GM10248 (cell line): ENCODE data around the gene UVRAG.

ENCODE experiments used
- CTCF ChIA-PET: fragments of 300-600 bp; sonication (Branson Sonifier 250); formaldehyde crosslinking; extraction: SDS; loops from one replicate; lab custom pipeline; 2021; ENCODE audit warnings: antibody characterized with exemption; lab: Yijun Ruan, JAX
- POLR2A ChIA-PET: fragments of 350-650 bp; sonication (Branson Sonifier 250); formaldehyde crosslinking; extraction: SDS; loops from one replicate; lab custom pipeline; 2020; ENCODE audit warnings: antibody characterized with exemption; lab: Yijun Ruan, JAX
- DNase-seq: peaks from one replicate; pipeline ENCODE4 v3.0.0; 2012; ENCODE audit errors: extremely low spot score
- CTCF ChIP-seq: IDR thresholded peaks from 2 replicates; pipeline ENCODE4 v1.5.1; 2012; ENCODE audit warnings: mild to moderate bottlenecking, low read depth; ENCODE audit errors: extremely low read depth, missing control alignments, control extremely low read depth

The UVRAG gene

DNA sequence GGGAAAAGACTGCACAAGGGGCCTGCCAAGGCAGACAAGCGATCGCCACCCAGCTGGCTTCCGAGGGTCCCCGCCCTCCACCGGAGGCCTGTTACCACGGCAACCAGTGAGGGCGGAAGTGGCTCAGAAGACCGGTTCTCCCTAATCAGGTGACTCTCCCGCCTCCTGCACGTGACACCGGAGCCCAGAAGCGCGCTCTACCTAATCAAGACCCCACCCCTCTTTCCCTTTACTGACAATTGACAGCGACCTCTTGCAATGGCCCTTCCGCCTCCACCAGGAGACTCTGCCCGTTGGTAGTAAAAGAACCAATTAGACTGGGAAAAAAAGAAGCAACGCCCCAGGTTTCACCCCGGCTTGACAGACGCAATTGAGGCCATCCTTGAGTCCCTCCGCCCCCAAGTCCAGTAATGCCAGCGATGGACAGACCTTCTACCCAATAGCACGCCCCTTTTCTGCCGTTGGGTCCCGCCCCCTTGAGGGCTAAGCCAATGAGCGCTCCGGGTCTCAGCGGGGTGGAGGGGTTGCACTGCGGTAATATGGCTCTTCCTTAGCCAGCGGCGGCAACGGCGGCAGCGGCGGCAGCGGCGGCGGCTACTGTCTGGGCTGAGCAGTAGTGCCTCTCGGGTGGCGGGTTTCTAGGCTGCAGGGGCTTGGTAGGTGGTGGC, at the start of gene UVRAG:
UVRAG (plus strand) TSS at position 534 of the 668 bp plus-strand sequence. CDS start 198 bp downstream, outside the sequence.
- POLR2A ChIA-PET: interaction anchor here (0.9 kb wide), 1 partner anchor 9 kb away, joined by 7 read pairs; no protein-coding TSS in a partner anchor
- CTCF ChIA-PET: interaction anchor here (0.9 to 6.6 kb wide), 8 partner anchors 8 to 338 kb away, joined by 3 to 77 read pairs (median 8); no protein-coding TSS in a partner anchor
- peak; percentile 96 for DNase-seq
- TF ChIP-seq CTCF: no peak

DNA sequence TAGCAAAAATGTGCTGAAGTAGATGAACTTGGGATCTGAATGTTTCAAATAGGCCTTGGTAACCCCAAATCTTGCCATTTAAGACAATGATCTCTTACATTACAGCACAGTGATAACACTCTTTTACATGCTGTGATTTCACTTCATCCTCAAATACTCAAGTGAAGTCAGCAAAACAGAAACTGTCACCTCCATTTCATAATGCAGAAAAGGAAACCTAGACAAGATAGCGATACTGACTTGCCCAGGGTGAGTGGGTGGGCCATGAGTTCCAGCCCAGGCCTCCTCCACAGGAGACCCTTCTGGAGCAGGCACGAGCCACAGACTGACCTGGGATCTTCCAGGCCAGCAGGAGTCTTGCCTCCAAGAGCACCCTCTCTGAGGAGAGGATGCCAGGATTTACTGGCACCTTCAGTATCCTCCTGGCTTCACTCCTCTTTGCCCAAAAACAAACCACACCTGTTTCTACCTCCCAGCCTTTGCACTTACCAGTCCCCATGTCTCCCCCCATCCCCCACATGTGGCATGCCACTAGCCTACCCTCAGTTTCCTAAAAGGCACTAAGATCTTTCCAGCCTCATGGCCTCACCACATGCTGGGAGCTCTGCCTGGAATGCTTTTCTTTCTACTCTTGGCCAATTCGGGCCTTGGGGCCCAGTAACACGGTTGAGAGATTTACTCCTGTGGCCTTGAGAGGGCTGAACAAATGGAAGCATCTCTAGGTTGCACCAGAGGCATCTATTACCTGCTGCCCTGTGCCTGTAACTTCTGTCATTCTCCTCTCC, 48.4 kb upstream of the UVRAG start:
- ChIA-PET CTCF (interaction anchor here (0.8 kb wide), 1 partner anchor 386 kb away, joined by 4 read pairs; no protein-coding TSS in a partner anchor), POLR2A (no interaction called here)
- peak; percentile 59 for DNase-seq
- no peak for TF ChIP-seq CTCF

DNA sequence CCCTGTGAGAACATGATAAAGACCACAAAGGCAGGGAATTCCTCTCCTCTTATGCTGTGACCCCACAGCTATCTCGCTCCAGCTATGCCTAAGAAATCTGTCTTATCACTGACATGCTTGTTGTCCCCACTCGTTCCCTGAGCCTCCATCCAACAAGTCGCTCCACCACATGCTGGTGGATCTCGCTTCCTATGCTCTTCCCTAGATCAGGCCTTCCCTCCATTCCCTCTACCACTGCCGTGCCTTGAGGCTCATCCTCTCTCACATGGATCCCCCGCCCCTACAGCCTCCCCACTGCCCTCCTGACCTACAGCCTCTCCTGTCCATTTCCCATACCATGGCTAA, 47.8 kb upstream of the UVRAG start:
- DNase-seq: no peak
- ChIA-PET CTCF (interaction anchor here (0.8 kb wide), 1 partner anchor 385 kb away, joined by 4 read pairs; no protein-coding TSS in a partner anchor), POLR2A (no interaction called here)
- no peak for TF ChIP-seq CTCF

GRCh38 chr11:75767793-75768111, 47.3 kb upstream of the UVRAG start:
- TF ChIP-seq CTCF: no peak
- DNase-seq: no peak
- POLR2A ChIA-PET: no interaction called here
- CTCF ChIA-PET: interaction anchor here (1.2 to 1.4 kb wide), 2 partner anchors 9 to 35 kb away, joined by 3 to 5 read pairs; no protein-coding TSS in a partner anchor

GRCh38 chr11:75768112-75768908, 46.7 kb upstream of the UVRAG start, which contains the start of gene DGAT2:
Gene DGAT2 (plus strand): TSS chr11:75768778. CDS start chr11:75768992, 214 bp downstream.
- POLR2A ChIA-PET: no interaction called here
- peak; percentile 29 for TF ChIP-seq CTCF
- DNase-seq: peak; percentile 88
- CTCF ChIA-PET: interaction anchor here (0.6 to 1.6 kb wide), 7 partner anchors 9 to 376 kb away, joined by 3 to 5 read pairs (median 3); no protein-coding TSS in a partner anchor
